Measurements from ENCODE around the gene GPATCH2. TPM values are rescaled to one million over a fixed set of nuclear protein-coding genes. Genes with fewer than 3 reads are reported as not detected.

GPATCH2 gene
- total RNA-seq, 1 donor from 2014 or later, result 10.6 TPM

DNA sequence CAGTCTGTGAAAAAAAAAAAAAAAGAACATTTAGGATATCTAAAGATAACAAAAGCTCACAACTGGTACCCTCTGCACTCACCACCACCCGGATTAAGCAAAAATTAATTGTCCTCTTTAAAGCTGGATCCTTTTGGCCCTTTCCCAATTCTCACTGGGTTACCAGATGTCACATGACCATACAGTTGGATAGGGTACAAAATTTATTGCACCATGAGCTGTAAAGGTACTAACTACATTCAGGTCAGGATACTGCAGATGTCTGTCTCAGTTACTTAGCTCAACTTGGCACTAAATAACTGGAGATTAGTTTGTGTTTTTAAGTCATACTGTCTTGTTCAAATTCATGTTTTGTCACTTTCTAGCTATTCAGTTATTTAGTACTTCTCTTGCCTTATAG, 96.3 kb downstream of the GPATCH2 start:
- no peaks in the 10 kb centered on the region for H3K36me3 ChIP-seq (ENCODE audit: control insufficient read depth, insufficient read depth, low read length)
- no peak overlapping the region for H3K4me3 ChIP-seq (ENCODE audit: low read depth, low read length)
- no peaks in the 10 kb centered on the region for H3K27me3 ChIP-seq (ENCODE audit: control insufficient read depth, insufficient read depth, low read length)
- DNase-seq (ENCODE audit: low read depth), result no peak
- TF ChIP-seq, protein P1, sequence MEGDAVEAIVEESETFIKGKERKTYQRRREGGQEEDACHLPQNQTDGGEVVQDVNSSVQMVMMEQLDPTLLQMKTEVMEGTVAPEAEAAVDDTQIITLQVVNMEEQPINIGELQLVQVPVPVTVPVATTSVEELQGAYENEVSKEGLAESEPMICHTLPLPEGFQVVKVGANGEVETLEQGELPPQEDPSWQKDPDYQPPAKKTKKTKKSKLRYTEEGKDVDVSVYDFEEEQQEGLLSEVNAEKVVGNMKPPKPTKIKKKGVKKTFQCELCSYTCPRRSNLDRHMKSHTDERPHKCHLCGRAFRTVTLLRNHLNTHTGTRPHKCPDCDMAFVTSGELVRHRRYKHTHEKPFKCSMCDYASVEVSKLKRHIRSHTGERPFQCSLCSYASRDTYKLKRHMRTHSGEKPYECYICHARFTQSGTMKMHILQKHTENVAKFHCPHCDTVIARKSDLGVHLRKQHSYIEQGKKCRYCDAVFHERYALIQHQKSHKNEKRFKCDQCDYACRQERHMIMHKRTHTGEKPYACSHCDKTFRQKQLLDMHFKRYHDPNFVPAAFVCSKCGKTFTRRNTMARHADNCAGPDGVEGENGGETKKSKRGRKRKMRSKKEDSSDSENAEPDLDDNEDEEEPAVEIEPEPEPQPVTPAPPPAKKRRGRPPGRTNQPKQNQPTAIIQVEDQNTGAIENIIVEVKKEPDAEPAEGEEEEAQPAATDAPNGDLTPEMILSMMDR (IDR thresholded peaks at IDR 0.05; ENCODE audit: insufficient read depth, low read length, poor library complexity, severe bottlenecking), result no peak

- TF ChIP-seq, protein P1 (IDR thresholded peaks at IDR 0.05; ENCODE audit: insufficient read depth, low read length, poor library complexity, severe bottlenecking), result no peak
- no peak overlapping the region for H3K4me3 ChIP-seq (ENCODE audit: low read depth, low read length)
- no peak for DNase-seq (ENCODE audit: low read depth)
Measured at GRCh38 chr1:217528271-217528670, 102.6 kb downstream of the GPATCH2 start.

DNA sequence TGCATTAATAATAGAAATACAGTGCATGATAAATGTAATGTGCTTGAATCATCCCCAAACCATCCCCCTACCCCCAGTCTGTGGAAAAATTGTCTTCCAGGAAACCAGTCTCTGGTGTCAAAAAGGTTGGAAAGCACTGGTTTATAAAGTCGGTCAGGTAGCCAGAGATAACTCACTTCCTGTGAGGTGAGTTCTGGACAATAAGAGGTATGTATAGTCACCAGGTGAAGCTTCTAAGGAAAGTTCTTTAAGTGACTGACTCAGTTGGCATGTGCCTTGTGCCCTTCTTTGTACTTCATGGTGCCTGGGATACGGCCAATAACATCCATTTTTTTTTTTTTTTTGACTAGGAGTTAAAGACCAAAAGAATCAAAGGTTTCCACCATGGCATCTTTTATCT, 103.7 kb downstream of the GPATCH2 start:
- Histone ChIP-seq H3K4me3 (ENCODE audit: low read depth, low read length) (no peak overlapping the region), H3K27me3 (ENCODE audit: control insufficient read depth, insufficient read depth, low read length) (no peaks in the 10 kb centered on the region), H3K36me3 (ENCODE audit: control insufficient read depth, insufficient read depth, low read length) (peaks cover 2% of the 10 kb centered on the region)
- DNase-seq (ENCODE audit: low read depth), result no peak
- TF ChIP-seq, protein P1 (IDR thresholded peaks at IDR 0.05; ENCODE audit: insufficient read depth, low read length, poor library complexity, severe bottlenecking), result no peak

More at GRCh38 chr1:217528271-217528670, 102.6 kb downstream of the GPATCH2 start:
- Histone ChIP-seq H3K27me3 (ENCODE audit: control insufficient read depth, insufficient read depth, low read length) (no peaks in the 10 kb centered on the region), H3K36me3 (ENCODE audit: control insufficient read depth, insufficient read depth, low read length) (peaks cover 2% of the 10 kb centered on the region)

GRCh38 chr1:217526636-217527035, 104.3 kb downstream of the GPATCH2 start:
- Histone ChIP-seq H3K27me3 (ENCODE audit: control insufficient read depth, insufficient read depth, low read length) (no peaks in the 10 kb centered on the region), H3K36me3 (ENCODE audit: control insufficient read depth, insufficient read depth, low read length) (peaks cover 2% of the 10 kb centered on the region), H3K4me3 (ENCODE audit: low read depth, low read length) (no peak overlapping the region)
- DNase-seq (ENCODE audit: low read depth), result no peak
- TF ChIP-seq, protein P1 (IDR thresholded peaks at IDR 0.05; ENCODE audit: insufficient read depth, low read length, poor library complexity, severe bottlenecking), result no peak

DNA sequence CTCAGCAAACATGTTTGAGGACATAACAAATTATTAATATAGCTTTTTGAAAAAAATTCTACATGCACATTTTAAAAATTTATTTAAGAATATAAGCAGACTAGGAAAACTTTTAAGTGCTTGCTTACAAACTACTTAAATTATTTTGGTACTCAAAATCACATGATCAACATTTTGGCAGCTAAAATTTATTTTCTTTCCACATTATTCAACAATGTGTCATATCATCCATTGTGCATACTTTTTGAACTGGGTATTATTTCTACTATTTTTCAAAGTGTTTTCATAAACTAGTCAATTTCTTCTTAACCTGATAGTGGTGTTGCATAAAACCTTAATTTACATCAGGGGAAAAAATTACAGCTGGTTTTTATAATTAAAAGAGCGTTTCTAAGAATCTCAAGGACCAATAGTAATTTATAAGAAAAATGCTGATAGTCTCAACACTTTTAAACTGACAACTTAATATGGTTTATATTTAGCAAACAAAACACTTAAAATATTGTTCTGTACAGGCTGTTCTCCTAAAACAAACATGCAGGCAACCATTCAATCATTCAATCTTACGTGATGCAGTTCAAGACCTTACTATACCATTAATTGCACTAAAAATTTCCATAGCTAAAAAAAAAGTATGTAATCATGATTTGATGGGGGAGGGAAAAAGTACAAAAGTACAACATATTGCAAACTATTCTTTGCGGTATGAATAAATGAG, 105.0 kb downstream of the GPATCH2 start:
- Histone ChIP-seq H3K27me3 (ENCODE audit: control insufficient read depth, insufficient read depth, low read length) (no peaks in the 10 kb centered on the region), H3K36me3 (ENCODE audit: control insufficient read depth, insufficient read depth, low read length) (peaks cover 2% of the 10 kb centered on the region), H3K4me3 (ENCODE audit: low read depth, low read length) (no peak overlapping the region)
- TF ChIP-seq, protein P1 (IDR thresholded peaks at IDR 0.05; ENCODE audit: insufficient read depth, low read length, poor library complexity, severe bottlenecking), result no peak
- no peak for DNase-seq (ENCODE audit: low read depth)

Measured in kidney epithelial cell (primary cell).